ENCODE measurements around the gene RAB3IL1. TPM values are rescaled to one million over a fixed set of nuclear protein-coding genes. Genes with fewer than 3 reads are reported as not detected.
A peak's percentile ranks its signal among the peaks of the same experiment; 100 is the strongest.
"Not testable (repeated sequence)": the region's sequence is repeated elsewhere in the genome, so short reads cannot be mapped to it uniquely, and the experiment has no call there.

RAB3IL1 gene
- total RNA-seq, 2 experiments from 2014 or later: 0.28 to 1.6 TPM

- H3K9me3 Mint-ChIP-seq: no peaks in the 10 kb centered on the region
- H3K4me3 Mint-ChIP-seq: no peak overlapping the region
- ATAC-seq (ENCODE audit: low read depth) (no peak), DNase-seq (no peak)
- H3K4me1 Mint-ChIP-seq: peaks cover 10% of the 10 kb centered on the region
- no peak overlapping the region for H3K27ac Mint-ChIP-seq
- H3K36me3 Mint-ChIP-seq: peaks cover 9% of the 10 kb centered on the region
- POLR2A ChIA-PET: interaction anchor here (1.0 to 2.1 kb wide), 2 partner anchors 9 to 30 kb away, joined by 3 to 7 read pairs; partner anchors contain the start of gene FTH1
- H3K27me3 Mint-ChIP-seq: peaks cover 9% of the 10 kb centered on the region
Measured at GRCh38 chr11:61958590-61958989, 41.2 kb upstream of the RAB3IL1 start.

GRCh38 chr11:61957021-61957770, 39.8 kb upstream of the RAB3IL1 start:
- Mint-ChIP-seq H3K4me1 (peaks cover 2% of the 10 kb centered on the region), H3K9me3 (no peaks in the 10 kb centered on the region), H3K27ac (no peak overlapping the region), H3K4me3 (no peak overlapping the region), H3K27me3 (peaks cover 10% of the 10 kb centered on the region), H3K36me3 (no peaks in the 10 kb centered on the region)
- ATAC-seq (ENCODE audit: low read depth): no peak
- POLR2A ChIA-PET: interaction anchor here (2.1 kb wide), 1 partner anchor 10 kb away, joined by 7 read pairs; the partner anchor contains the start of gene FTH1
- no peak for DNase-seq

- H3K27me3 Mint-ChIP-seq: peaks cover 10% of the 10 kb centered on the region
- no peaks in the 10 kb centered on the region for H3K4me1 Mint-ChIP-seq
- peak overlapping the region; percentile 35 for H3K4me3 Mint-ChIP-seq
- H3K9me3 Mint-ChIP-seq: no peaks in the 10 kb centered on the region
- no peak for ATAC-seq (ENCODE audit: low read depth)
- POLR2A ChIA-PET: interaction anchor here (2.1 kb wide), 1 partner anchor 11 kb away, joined by 7 read pairs; the partner anchor contains the start of gene FTH1
- no peaks in the 10 kb centered on the region for H3K36me3 Mint-ChIP-seq
- H3K27ac Mint-ChIP-seq: no peak overlapping the region
- DNase-seq: no peak
Measured at GRCh38 chr11:61956191-61957020, 39.0 kb upstream of the RAB3IL1 start.

GRCh38 chr11:61955422-61956135, 38.2 kb upstream of the RAB3IL1 start:
- Mint-ChIP-seq H3K36me3 (no peaks in the 10 kb centered on the region), H3K27ac (no peak overlapping the region), H3K27me3 (peaks cover 10% of the 10 kb centered on the region), H3K4me1 (no peaks in the 10 kb centered on the region), H3K4me3 (peak overlapping the region; percentile 35), H3K9me3 (no peaks in the 10 kb centered on the region)
- DNase-seq: no peak
- POLR2A ChIA-PET: interaction anchor here (0.9 kb wide), 1 partner anchor 126 kb away, joined by 3 read pairs; no protein-coding TSS in a partner anchor
- peak; percentile 69 for ATAC-seq (ENCODE audit: low read depth)

GRCh38 chr11:61954851-61955421, 37.6 kb upstream of the RAB3IL1 start:
- POLR2A ChIA-PET: interaction anchor here (0.9 kb wide), 1 partner anchor 127 kb away, joined by 3 read pairs; no protein-coding TSS in a partner anchor
- Mint-ChIP-seq H3K27ac (no peak overlapping the region), H3K4me3 (peak overlapping the region; percentile 30), H3K36me3 (no peaks in the 10 kb centered on the region), H3K9me3 (no peaks in the 10 kb centered on the region), H3K4me1 (no peaks in the 10 kb centered on the region), H3K27me3 (peaks cover 10% of the 10 kb centered on the region)
- ATAC-seq (ENCODE audit: low read depth) (no peak), DNase-seq (no peak)

GRCh38 chr11:61954106-61954850, 36.9 kb upstream of the RAB3IL1 start:
- ATAC-seq (ENCODE audit: low read depth) (no peak), DNase-seq (no peak)
- Mint-ChIP-seq H3K4me3 (no peak overlapping the region), H3K36me3 (no peaks in the 10 kb centered on the region), H3K4me1 (no peaks in the 10 kb centered on the region), H3K27ac (no peak overlapping the region), H3K27me3 (peaks cover 10% of the 10 kb centered on the region), H3K9me3 (no peaks in the 10 kb centered on the region)
- POLR2A ChIA-PET: interaction anchor here (0.9 kb wide), 1 partner anchor 128 kb away, joined by 3 read pairs; no protein-coding TSS in a partner anchor

- peaks cover 10% of the 10 kb centered on the region for H3K27me3 Mint-ChIP-seq
- H3K36me3 Mint-ChIP-seq; H3K9me3 Mint-ChIP-seq; H3K4me3 Mint-ChIP-seq; DNase-seq; POLR2A ChIA-PET; ATAC-seq (ENCODE audit: low read depth); H3K4me1 Mint-ChIP-seq; H3K27ac Mint-ChIP-seq: not testable (repeated sequence)
Measured at GRCh38 chr11:61953632-61954031, 36.3 kb upstream of the RAB3IL1 start.

- Mint-ChIP-seq H3K27me3 (peaks cover 10% of the 10 kb centered on the region), H3K4me1 (no peaks in the 10 kb centered on the region), H3K9me3 (no peaks in the 10 kb centered on the region), H3K27ac (no peak overlapping the region), H3K4me3 (no peak overlapping the region), H3K36me3 (no peaks in the 10 kb centered on the region)
- ATAC-seq (ENCODE audit: low read depth) (no peak), DNase-seq (no peak)
- POLR2A ChIA-PET: no interaction called here
Measured at GRCh38 chr11:61952882-61953281, 35.5 kb upstream of the RAB3IL1 start.

GRCh38 chr11:61951484-61952135, 34.2 kb upstream of the RAB3IL1 start:
- Mint-ChIP-seq H3K27ac (no peak overlapping the region), H3K36me3 (no peaks in the 10 kb centered on the region), H3K9me3 (no peaks in the 10 kb centered on the region), H3K4me3 (no peak overlapping the region), H3K4me1 (no peaks in the 10 kb centered on the region), H3K27me3 (peaks cover 10% of the 10 kb centered on the region)
- DNase-seq: no peak
- POLR2A ChIA-PET: no interaction called here
- no peak for ATAC-seq (ENCODE audit: low read depth)

- Mint-ChIP-seq H3K4me3 (no peak within 1 kb of the TSS), H3K9me3 (no peaks in the 10 kb centered on the region), H3K27me3 (peaks cover 10% of the 10 kb centered on the region), H3K27ac (no peak within 1 kb of the TSS), H3K4me1 (no peaks in the 10 kb centered on the region), H3K36me3 (no peaks in the 10 kb centered on the region)
- POLR2A ChIA-PET: interaction anchor here (0.7 kb wide), 1 partner anchor 12 kb away, joined by 3 read pairs; no protein-coding TSS in a partner anchor
- DNase-seq: no peak
- ATAC-seq (ENCODE audit: low read depth): no peak
Measured at GRCh38 chr11:61950035-61950547, 32.7 kb upstream of the RAB3IL1 start, which contains the start of gene BEST1. Gene BEST1 (plus strand): TSS chr11:61950351. CDS start chr11:61951807, 1,456 bp downstream.

- Mint-ChIP-seq H3K4me1 (no peaks in the 10 kb centered on the region), H3K4me3 (no peak overlapping the region), H3K36me3 (no peaks in the 10 kb centered on the region), H3K27ac (no peak overlapping the region), H3K9me3 (no peaks in the 10 kb centered on the region), H3K27me3 (peaks cover 6% of the 10 kb centered on the region)
- ATAC-seq (ENCODE audit: low read depth) (no peak), DNase-seq (no peak)
- POLR2A ChIA-PET: no interaction called here
Measured at GRCh38 chr11:61949169-61950034, 32.0 kb upstream of the RAB3IL1 start.

Measured in activated naive CD8-positive, alpha-beta T cell treated with anti-CD3 and anti-CD28 coated beads, Interleukin-2, amount 10 ng/mL, durations not matched to agents 7 days and 5 days (primary cell).